ENCODE measurements around the gene RPSA. TPM values are rescaled to one million over a fixed set of nuclear protein-coding genes. Genes with fewer than 3 reads are reported as not detected.

The RPSA gene
- total RNA-seq, 2 experiments from 2014 or later, result 1,930 to 1,974 TPM

GRCh38 chr3:39434574-39434973 lies 28.1 kb downstream of the RPSA start:
- Histone ChIP-seq H3K9me3 (ENCODE audit: control insufficient read depth in 1 of 2, insufficient read depth in 1 of 2, low read length in 2 of 2) (no peaks in the 10 kb centered on the region), H3K27me3 (ENCODE audit: control insufficient read depth in 1 of 2, insufficient read depth in 2 of 2, low read length in 2 of 2) (no peaks in the 10 kb centered on the region), H3K4me3 (ENCODE audit: low read length) (no peak overlapping the region), H3K4me1 (ENCODE audit: insufficient read depth, low read length) (no peaks in the 10 kb centered on the region), H3K36me3 (ENCODE audit: insufficient read depth, low read length) (no peaks in the 10 kb centered on the region), H3K27ac (ENCODE audit: low read depth in 1 of 2, low read length in 2 of 2) (no peak overlapping the region)
- no peak overlapping the region for H3K4me3 Mint-ChIP-seq
- ChIA-PET CTCF (no interaction called here), POLR2A (no interaction called here)
- no peak for ATAC-seq (ENCODE audit: poor library complexity)
- H3K4me1 Mint-ChIP-seq (ENCODE audit: low read depth), result no peaks in the 10 kb centered on the region
- intact Hi-C loops (cut with DNase I, micrococcal nuclease), result no loop called here
- peaks cover 14% of the 10 kb centered on the region for H3K27me3 Mint-ChIP-seq
- no peaks in the 10 kb centered on the region for H3K9me3 Mint-ChIP-seq
- no peak for DNase-seq
- H3K27ac Mint-ChIP-seq, result no peak overlapping the region
- no peak for TF ChIP-seq CTCF (IDR thresholded peaks at IDR 0.05)
- H3K36me3 Mint-ChIP-seq (ENCODE audit: low read depth), result no peaks in the 10 kb centered on the region

GRCh38 chr3:39435006-39435748 lies 28.7 kb downstream of the RPSA start:
- Mint-ChIP-seq H3K27ac (no peak overlapping the region), H3K4me1 (ENCODE audit: low read depth) (no peaks in the 10 kb centered on the region), H3K36me3 (ENCODE audit: low read depth) (no peaks in the 10 kb centered on the region), H3K27me3 (peaks cover 14% of the 10 kb centered on the region), H3K9me3 (no peaks in the 10 kb centered on the region), H3K4me3 (no peak overlapping the region)
- TF ChIP-seq CTCF (IDR thresholded peaks at IDR 0.05), result no peak
- DNase-seq, result no peak
- H3K9me3 ChIP-seq (ENCODE audit: control insufficient read depth in 1 of 2, insufficient read depth in 1 of 2, low read length in 2 of 2), result no peaks in the 10 kb centered on the region
- H3K27ac ChIP-seq (ENCODE audit: low read depth in 1 of 2, low read length in 2 of 2), result no peak overlapping the region
- no peak for ATAC-seq (ENCODE audit: poor library complexity)
- POLR2A ChIA-PET, result no interaction called here
- H3K4me1 ChIP-seq (ENCODE audit: insufficient read depth, low read length), result no peaks in the 10 kb centered on the region
- CTCF ChIA-PET, result no interaction called here
- no peak overlapping the region for H3K4me3 ChIP-seq (ENCODE audit: low read length)
- no peaks in the 10 kb centered on the region for H3K27me3 ChIP-seq (ENCODE audit: control insufficient read depth in 1 of 2, insufficient read depth in 2 of 2, low read length in 2 of 2)
- H3K36me3 ChIP-seq (ENCODE audit: insufficient read depth, low read length), result no peaks in the 10 kb centered on the region
- intact Hi-C loops (cut with DNase I, micrococcal nuclease), result no loop called here

- no peaks in the 10 kb centered on the region for H3K27me3 ChIP-seq (ENCODE audit: control insufficient read depth in 1 of 2, insufficient read depth in 2 of 2, low read length in 2 of 2)
- no peaks in the 10 kb centered on the region for H3K9me3 ChIP-seq (ENCODE audit: control insufficient read depth in 1 of 2, insufficient read depth in 1 of 2, low read length in 2 of 2)
- Mint-ChIP-seq H3K9me3 (no peaks in the 10 kb centered on the region), H3K4me1 (ENCODE audit: low read depth) (no peaks in the 10 kb centered on the region), H3K27ac (no peak overlapping the region), H3K36me3 (ENCODE audit: low read depth) (no peaks in the 10 kb centered on the region), H3K4me3 (no peak overlapping the region), H3K27me3 (no peaks in the 10 kb centered on the region)
- no peak overlapping the region for H3K27ac ChIP-seq (ENCODE audit: low read depth in 1 of 2, low read length in 2 of 2)
- ATAC-seq (ENCODE audit: poor library complexity) (no peak), DNase-seq (no peak)
- H3K4me3 ChIP-seq (ENCODE audit: low read length), result no peak overlapping the region
- CTCF ChIA-PET, result interaction anchor here (2.0 kb wide), 1 partner anchor 9 kb away, joined by 6 read pairs; no protein-coding TSS in a partner anchor
- H3K36me3 ChIP-seq (ENCODE audit: insufficient read depth, low read length), result no peaks in the 10 kb centered on the region
- intact Hi-C loops (cut with DNase I, micrococcal nuclease), result no loop called here
- no peak for TF ChIP-seq CTCF (IDR thresholded peaks at IDR 0.05)
- no peaks in the 10 kb centered on the region for H3K4me1 ChIP-seq (ENCODE audit: insufficient read depth, low read length)
- POLR2A ChIA-PET, result no interaction called here
Observed at GRCh38 chr3:39438880-39439279, 32.4 kb downstream of the RPSA start.

Data from CD4-positive, alpha-beta T cell (primary cell).